B cell (primary cell): Measurements from ENCODE around the gene TOLLIP. TPM values are rescaled to one million over a fixed set of nuclear protein-coding genes. Genes with fewer than 3 reads are reported as not detected.

ENCODE experiments used
- ATAC-seq: fragments of 200-7000 bp; cut with Tn5 transposase; one replicate; pipeline ENCODE4 v1.10.0; 2021; ENCODE audit warnings: low read depth, mild to moderate bottlenecking, moderate number of reproducible peaks, moderate library complexity
- CTCF ChIA-PET: fragments of 350-600 bp; sonication (Branson Sonifier 250); formaldehyde crosslinking; loops from one replicate; lab custom pipeline; 2021; ENCODE audit warnings: antibody characterized with exemption, inconsistent platforms; lab: Charles Lee
- POLR2A ChIA-PET: fragments of 350-600 bp; sonication (Branson Sonifier 250); formaldehyde crosslinking; loops from one replicate; lab custom pipeline; 2021; ENCODE audit warnings: antibody characterized with exemption; lab: Charles Lee
- DNase-seq: peaks from one replicate; pipeline ENCODE4 v3.0.0; 2013
- H2AFZ ChIP-seq: 2 replicates; pipeline ENCODE4 v1.6.1; 2012; ENCODE audit warnings: mild to moderate bottlenecking, low read depth, low read length; ENCODE audit not compliant: insufficient read depth, poor library complexity, severe bottlenecking
- H3K27ac ChIP-seq, 2 donors: 1 replicate in 1 of 2; 2 replicates in 1 of 2; pipeline ENCODE4 v1.5.1; 2012 to 2013; ENCODE audit warnings: low read length in 2 of 2, mild to moderate bottlenecking in 2 of 2, moderate library complexity in 1 of 2
- H3K27me3 ChIP-seq, 4 experiments: fragments of 200-600 bp in 1 of 4; sonication (generic) in 1 of 4; replicated peaks in 1 of 4; 1 replicate in 2 of 4; 2 replicates in 2 of 4; pipeline versions ENCODE4 v1.6.1 to v1.7.0; 2013 to 2016; ENCODE audit warnings: low read length in 3 of 4, mild to moderate bottlenecking in 2 of 4, mixed read lengths in 1 of 4, moderate library complexity in 1 of 4; ENCODE audit not compliant: insufficient read depth in 4 of 4, control insufficient read depth in 3 of 4; ENCODE audit errors: control extremely low read depth in 1 of 4
- H3K36me3 ChIP-seq, 2 experiments: replicated peaks in 1 of 2; 1 replicate in 1 of 2; 2 replicates in 1 of 2; pipeline versions ENCODE4 v1.6.1 to v1.7.1; 2013; ENCODE audit warnings: low read length in 1 of 2; ENCODE audit not compliant: insufficient read depth in 2 of 2, control insufficient read depth in 1 of 2; ENCODE audit errors: control extremely low read depth in 1 of 2, extremely low read depth in 1 of 2
- H3K4me1 ChIP-seq, 2 donors: fragments of 200-600 bp in 1 of 2; sonication (generic) in 1 of 2; 1 replicate in 1 of 2; 2 replicates in 1 of 2; pipeline versions ENCODE4 v1.5.1 to v1.6.1; 2013 to 2017; ENCODE audit warnings: low read length in 2 of 2; ENCODE audit not compliant: control insufficient read depth in 2 of 2, insufficient read depth in 2 of 2
- H3K4me2 ChIP-seq: replicated peaks from 2 replicates; pipeline ENCODE3; 2012; ENCODE audit warnings: mild to moderate bottlenecking, low read depth, low read length; ENCODE audit not compliant: poor library complexity, severe bottlenecking
- H3K4me3 ChIP-seq, 5 experiments: fragments of 200-600 bp in 1 of 5; sonication (generic) in 1 of 5; 1 replicate in 3 of 5; 2 replicates in 2 of 5; pipeline versions ENCODE4 v1.5.1 to v1.7.0; 2011 to 2016; ENCODE audit warnings: low read length in 4 of 5, mild to moderate bottlenecking in 4 of 5, low read depth in 2 of 5, control low read depth in 1 of 5, moderate library complexity in 1 of 5; ENCODE audit not compliant: insufficient read depth in 1 of 5; ENCODE audit errors: control extremely low read depth in 1 of 5, extremely low read depth in 1 of 5
- H3K79me2 ChIP-seq: fragments of 200-600 bp; sonication (generic); one replicate; pipeline ENCODE4 v1.6.0; 2016; ENCODE audit warnings: low read length; ENCODE audit not compliant: control insufficient read depth, insufficient read depth
- H3K9ac ChIP-seq: fragments of 200-600 bp; sonication (generic); 2 replicates; pipeline ENCODE4 v1.6.1; 2017; ENCODE audit warnings: mild to moderate bottlenecking, low read length, moderate library complexity
- H3K9me3 ChIP-seq, 3 donors: one replicate each; pipeline versions ENCODE4 v1.6.1 to v1.7.1; 2013; ENCODE audit warnings: low read length in 2 of 3; ENCODE audit not compliant: control insufficient read depth in 2 of 3, insufficient read depth in 1 of 3; ENCODE audit errors: control extremely low read depth in 1 of 3
- H4K20me1 ChIP-seq: 2 replicates; pipeline ENCODE4 v1.6.0; 2012; ENCODE audit warnings: mild to moderate bottlenecking, low read length; ENCODE audit not compliant: insufficient read depth, control insufficient read depth, poor library complexity, severe bottlenecking
- H3K27ac Mint-ChIP-seq: one replicate; pipeline ENCODE4 v1.8.0; 2021; ENCODE audit warnings: mixed read lengths
- H3K27me3 Mint-ChIP-seq: one replicate; pipeline ENCODE4 v1.8.0; 2021; ENCODE audit warnings: mixed read lengths
- H3K4me1 Mint-ChIP-seq: one replicate; pipeline ENCODE4 v1.8.0; 2021; ENCODE audit warnings: mixed read lengths
- H3K4me3 Mint-ChIP-seq: one replicate; pipeline ENCODE4 v1.8.0; 2021; ENCODE audit warnings: mixed read lengths
- H3K9me3 Mint-ChIP-seq: one replicate; pipeline ENCODE4 v1.8.0; 2022; ENCODE audit warnings: mixed read lengths; ENCODE audit not compliant: insufficient read depth
- EZH2 ChIP-seq: IDR thresholded peaks from 2 replicates; pipeline ENCODE4 v1.6.1; 2012; ENCODE audit warnings: borderline replicate concordance, low read depth, mild to moderate bottlenecking, moderate library complexity, low read length; ENCODE audit not compliant: insufficient read depth, poor library complexity, severe bottlenecking
- WGBS: methylation state at CpG from one replicate; pipeline ENCODE4 v1.1.5; 2013; ENCODE audit warnings: missing lambda C conversion rate; ENCODE audit not compliant: insufficient coverage; 5-methylcytosine and 5-hydroxymethylcytosine counted together
- intact Hi-C: fragments of 100-400 bp; cut with micrococcal nuclease; formaldehyde crosslinking; loops from one replicate; pipeline ENCODE4 v1.10.0; 2022
- polyA plus RNA-seq: library from polyadenylated mRNA; depleted of rRNA; stranded (reverse); fragments of >200 nt; gene quantifications from 2 replicates; pipeline ENCODE4 v1.2.3, GENCODE V29; 2012
- total RNA-seq, 2 donors: library from RNA; stranded (reverse); fragments of 120-200 nt in 1 of 2; gene quantifications; 1 replicate in 1 of 2; 2 replicates in 1 of 2; pipeline versions ENCODE4 v1.2.3 to v1.2.4, GENCODE V29; 2013 to 2022
- TF ChIP-seq, protein P1 (sequence below): fragments of 200-600 bp; IDR thresholded peaks from one replicate; pipeline ENCODE4 v1.8.0; 2022; ENCODE audit warnings: antibody characterized with exemption, mild to moderate bottlenecking

The TOLLIP gene
- total and polyA plus RNA-seq, 2 donors (not counting 1 experiment from before 2014, with no cell fraction given) = 34.7 to 52.5 TPM

- peaks cover 8% of the 10 kb centered on the region for H3K27me3 Mint-ChIP-seq
- DNase-seq = no peak
- Histone ChIP-seq H3K9me3 (no peaks in the 10 kb centered on the region), H3K4me3 (no peak overlapping the region), H2AFZ (no peak overlapping the region), H3K4me2 (no peak overlapping the region), H3K36me3 (no peaks in the 10 kb centered on the region), H3K27ac (no peak overlapping the region), H3K9ac (no peak overlapping the region), H3K27me3 (peaks cover 0 to 6% (median 0%) of the 10 kb centered on the region in 4 experiments), H3K4me1 (no peaks in the 10 kb centered on the region), H3K79me2 (no peaks in the 10 kb centered on the region), H4K20me1 (no peaks in the 10 kb centered on the region)
- ATAC-seq = no peak
- no peak overlapping the region for H3K4me3 Mint-ChIP-seq
- intact Hi-C loops = no loop called here
- no peaks in the 10 kb centered on the region for H3K9me3 Mint-ChIP-seq
- no peak overlapping the region for H3K27ac Mint-ChIP-seq
- ChIA-PET POLR2A (no interaction called here), CTCF (no interaction called here)
- H3K4me1 Mint-ChIP-seq = no peaks in the 10 kb centered on the region
- 73% methylated on average over 11 of the region's 14 CpGs for WGBS
- no peak for TF ChIP-seq EZH2
- TF ChIP-seq, protein P1, sequence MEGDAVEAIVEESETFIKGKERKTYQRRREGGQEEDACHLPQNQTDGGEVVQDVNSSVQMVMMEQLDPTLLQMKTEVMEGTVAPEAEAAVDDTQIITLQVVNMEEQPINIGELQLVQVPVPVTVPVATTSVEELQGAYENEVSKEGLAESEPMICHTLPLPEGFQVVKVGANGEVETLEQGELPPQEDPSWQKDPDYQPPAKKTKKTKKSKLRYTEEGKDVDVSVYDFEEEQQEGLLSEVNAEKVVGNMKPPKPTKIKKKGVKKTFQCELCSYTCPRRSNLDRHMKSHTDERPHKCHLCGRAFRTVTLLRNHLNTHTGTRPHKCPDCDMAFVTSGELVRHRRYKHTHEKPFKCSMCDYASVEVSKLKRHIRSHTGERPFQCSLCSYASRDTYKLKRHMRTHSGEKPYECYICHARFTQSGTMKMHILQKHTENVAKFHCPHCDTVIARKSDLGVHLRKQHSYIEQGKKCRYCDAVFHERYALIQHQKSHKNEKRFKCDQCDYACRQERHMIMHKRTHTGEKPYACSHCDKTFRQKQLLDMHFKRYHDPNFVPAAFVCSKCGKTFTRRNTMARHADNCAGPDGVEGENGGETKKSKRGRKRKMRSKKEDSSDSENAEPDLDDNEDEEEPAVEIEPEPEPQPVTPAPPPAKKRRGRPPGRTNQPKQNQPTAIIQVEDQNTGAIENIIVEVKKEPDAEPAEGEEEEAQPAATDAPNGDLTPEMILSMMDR = no peak
Measured at GRCh38 chr11:1356007-1356435, 46.6 kb upstream of the TOLLIP start.

GRCh38 chr11:1354125-1354938 is 44.9 kb upstream of the TOLLIP start:
- no peak overlapping the region for H3K27ac Mint-ChIP-seq
- Histone ChIP-seq H2AFZ (no peak overlapping the region), H3K79me2 (no peaks in the 10 kb centered on the region), H3K9ac (no peak overlapping the region), H3K36me3 (no peaks in the 10 kb centered on the region), H3K9me3 (no peaks in the 10 kb centered on the region), H3K4me2 (no peak overlapping the region), H4K20me1 (no peaks in the 10 kb centered on the region), H3K27ac (no peak overlapping the region), H3K27me3 (peaks cover 0 to 2% (median 0%) of the 10 kb centered on the region in 4 experiments), H3K4me1 (no peaks in the 10 kb centered on the region), H3K4me3 (no peak overlapping the region)
- H3K4me3 Mint-ChIP-seq = no peak overlapping the region
- TF ChIP-seq, protein P1 = no peak
- TF ChIP-seq EZH2 = no peak
- H3K4me1 Mint-ChIP-seq = no peaks in the 10 kb centered on the region
- 92% methylated on average over 31 of the region's 32 CpGs for WGBS
- intact Hi-C loops = no loop called here
- no peaks in the 10 kb centered on the region for H3K9me3 Mint-ChIP-seq
- no peak for DNase-seq
- ATAC-seq = no peak
- ChIA-PET POLR2A (no interaction called here), CTCF (no interaction called here)
- peaks cover 8% of the 10 kb centered on the region for H3K27me3 Mint-ChIP-seq
